Neutrophil (primary cell): Measurements from ENCODE around the gene EVPL.
"Not testable (repeated sequence)": the region's sequence is repeated elsewhere in the genome, so short reads cannot be mapped to it uniquely, and the experiment has no call there.

ENCODE experiments used
- H3K27ac ChIP-seq: fragments of 200-600 bp; sonication (generic); 2 replicates; pipeline ENCODE4 v1.5.1; 2016; ENCODE audit warnings: mild to moderate bottlenecking, moderate library complexity
- H3K27me3 ChIP-seq: fragments of 200-600 bp; sonication (generic); 2 replicates; pipeline ENCODE4 v1.6.0; 2016; ENCODE audit warnings: mild to moderate bottlenecking
- H3K36me3 ChIP-seq: fragments of 200-600 bp; sonication (generic); 2 replicates; pipeline ENCODE4 v1.5.1; 2017
- H3K4me1 ChIP-seq, 2 experiments: fragments of 200-600 bp in 1 of 2; sonication (generic) in 1 of 2; 1 replicate in 1 of 2; 2 replicates in 1 of 2; pipeline versions ENCODE4 v1.5.1 to v1.6.1; 2013 to 2016; ENCODE audit warnings: low read depth in 1 of 2, low read length in 1 of 2, mild to moderate bottlenecking in 1 of 2, moderate library complexity in 1 of 2; ENCODE audit not compliant: control insufficient read depth in 1 of 2, insufficient read depth in 1 of 2
- H3K4me3 ChIP-seq, 2 experiments: fragments of 200-600 bp in 1 of 2; sonication (generic) in 1 of 2; 1 replicate in 1 of 2; 2 replicates in 1 of 2; pipeline ENCODE4 v1.5.1; 2013 to 2016; ENCODE audit warnings: low read depth in 1 of 2, low read length in 1 of 2, mild to moderate bottlenecking in 1 of 2, moderate library complexity in 1 of 2
- H3K9me3 ChIP-seq: fragments of 200-600 bp; sonication (generic); 2 replicates; pipeline ENCODE4 v1.5.1; 2016
- CTCF ChIP-seq: fragments of 200-600 bp; sonication (generic); IDR thresholded peaks from 2 replicates; pipeline ENCODE4 v1.5.1; 2016; ENCODE audit warnings: antibody characterized with exemption

Gene EVPL

GRCh38 chr17:76072148-76072858 is 45.2 kb upstream of the EVPL start, which contains the start of gene SRP68:
Gene SRP68, minus strand, starts transcription at chr17:76072517. Its CDS starts 26 bp downstream, at chr17:76072491.
- Histone ChIP-seq H3K4me3 (peak within 1 kb of the TSS; percentile 75 to 78), H3K9me3 (no peaks in the 10 kb centered on the region), H3K4me1 (peaks cover 48 to 50% of the 10 kb centered on the region in 2 experiments), H3K36me3 (peaks cover 8% of the 10 kb centered on the region), H3K27me3 (peaks cover 41% of the 10 kb centered on the region), H3K27ac (peak within 1 kb of the TSS; percentile 62)
- no peak for TF ChIP-seq CTCF

GRCh38 chr17:76071531-76072147 is 44.5 kb upstream of the EVPL start:
- Histone ChIP-seq H3K27ac (peak overlapping the region; percentile 62), H3K27me3 (peaks cover 34% of the 10 kb centered on the region), H3K36me3 (peaks cover 14% of the 10 kb centered on the region), H3K4me3 (peak overlapping the region; percentile 75 to 78), H3K9me3 (no peaks in the 10 kb centered on the region), H3K4me1 (peaks cover 41 to 44% of the 10 kb centered on the region in 2 experiments)
- TF ChIP-seq CTCF: no peak

DNA sequence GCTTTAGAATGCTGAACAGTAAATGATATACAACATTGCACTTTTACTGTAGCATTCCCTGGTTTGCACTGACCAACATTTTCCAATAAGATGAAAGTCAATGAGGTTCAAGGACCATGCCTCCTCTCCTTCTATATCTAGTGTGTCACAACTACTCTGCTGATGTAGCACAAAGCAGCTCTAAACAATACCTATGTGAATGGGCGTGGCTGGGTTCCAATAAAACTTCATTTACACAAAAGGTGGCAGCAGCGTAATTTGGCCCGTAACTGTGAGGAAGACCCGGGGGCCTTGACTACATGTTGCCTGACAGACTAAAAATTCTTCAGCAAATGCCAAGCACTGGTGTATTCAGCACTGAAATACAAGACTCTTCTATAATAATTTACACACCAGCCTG is 38.7 kb upstream of the EVPL start:
- no peak overlapping the region for H3K4me3 ChIP-seq
- H3K27me3 ChIP-seq: no peaks in the 10 kb centered on the region
- no peak overlapping the region for H3K27ac ChIP-seq
- peaks cover 66% of the 10 kb centered on the region for H3K36me3 ChIP-seq
- no peak for TF ChIP-seq CTCF
- H3K9me3 ChIP-seq: no peaks in the 10 kb centered on the region
- H3K4me1 ChIP-seq: no peaks in the 10 kb centered on the region

GRCh38 chr17:76063875-76064546 is 36.9 kb upstream of the EVPL start:
- H3K27ac ChIP-seq: no peak overlapping the region
- no peaks in the 10 kb centered on the region for H3K9me3 ChIP-seq
- no peaks in the 10 kb centered on the region for H3K27me3 ChIP-seq
- no peaks in the 10 kb centered on the region for H3K4me1 ChIP-seq
- TF ChIP-seq CTCF: no peak
- H3K36me3 ChIP-seq: peaks cover 82% of the 10 kb centered on the region
- H3K4me3 ChIP-seq: no peak overlapping the region

GRCh38 chr17:76058264-76058663 is 31.2 kb upstream of the EVPL start:
- not testable (repeated sequence) for H3K4me1 ChIP-seq, H3K4me3 ChIP-seq, H3K27ac ChIP-seq, H3K27me3 ChIP-seq, H3K9me3 ChIP-seq
- H3K36me3 ChIP-seq: peaks cover 92% of the 10 kb centered on the region

DNA sequence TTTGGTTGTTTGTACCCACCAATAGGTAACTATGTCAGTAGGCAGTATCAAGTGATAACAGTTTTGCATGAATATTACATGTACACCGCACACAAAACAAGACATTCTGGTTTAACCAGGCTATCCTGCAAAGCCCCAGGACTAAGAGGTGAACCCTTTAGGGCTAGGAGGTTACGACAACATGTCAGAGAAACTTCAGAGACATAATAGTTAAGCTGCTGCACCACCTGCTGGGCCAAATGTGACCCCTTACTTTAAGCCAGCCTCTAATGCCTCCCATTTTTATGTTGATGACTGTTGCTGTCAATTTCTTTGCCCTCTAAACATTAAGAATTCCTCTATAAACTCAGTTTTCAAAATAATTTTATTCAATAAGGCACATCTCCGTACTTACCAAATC is 29.8 kb upstream of the EVPL start:
- no peaks in the 10 kb centered on the region for H3K9me3 ChIP-seq
- H3K36me3 ChIP-seq: peaks cover 90% of the 10 kb centered on the region
- H3K27ac ChIP-seq: no peak overlapping the region
- H3K4me1 ChIP-seq: no peaks in the 10 kb centered on the region
- H3K4me3 ChIP-seq: no peak overlapping the region
- no peak for TF ChIP-seq CTCF
- H3K27me3 ChIP-seq: no peaks in the 10 kb centered on the region
